NCI-H1930 (cell line): Measurements from ENCODE around the gene BTRC.
"Not testable (repeated sequence)": the region's sequence is repeated elsewhere in the genome, so short reads cannot be mapped to it uniquely, and the experiment has no call there.

Source experiments
- DNase-seq, 2 experiments: peaks; one replicate each; lab custom pipeline; 2025; lab: John Stamatoyannopoulos, UW

Gene BTRC

DNA sequence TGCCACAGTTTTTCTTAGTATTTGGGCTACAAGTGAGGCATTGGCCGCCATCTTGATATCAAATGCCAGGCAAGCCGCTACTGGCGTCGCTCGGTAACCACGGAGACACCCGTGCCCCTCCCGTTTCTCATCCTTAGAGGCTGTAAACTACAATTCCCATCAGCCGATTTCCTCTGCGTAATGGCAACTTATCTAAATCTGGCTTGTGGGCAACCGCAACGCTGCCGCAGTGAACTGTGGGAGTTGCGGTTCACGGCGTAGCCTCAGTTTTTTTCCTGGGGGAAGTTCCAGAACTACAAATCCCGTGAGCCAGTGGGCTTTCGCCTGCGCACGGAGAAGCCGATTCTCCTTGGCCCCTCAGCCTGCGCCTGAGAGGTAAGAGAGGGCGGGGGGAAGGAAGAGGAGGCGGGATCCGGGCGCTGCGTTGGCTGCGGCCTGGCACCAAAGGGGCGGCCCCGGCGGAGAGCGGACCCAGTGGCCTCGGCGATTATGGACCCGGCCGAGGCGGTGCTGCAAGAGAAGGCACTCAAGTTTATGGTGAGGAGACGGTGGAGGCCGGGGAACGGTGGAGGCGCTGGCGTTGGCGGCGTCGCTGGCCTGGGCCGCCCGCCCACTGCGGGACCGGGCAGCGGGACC is at the start of gene BTRC:
Gene BTRC (plus strand): TSS at position 474 of the 636 bp plus-strand sequence. CDS start 16 bp downstream, at position 490.
- peak; percentile 94 to 96 for DNase-seq

DNA sequence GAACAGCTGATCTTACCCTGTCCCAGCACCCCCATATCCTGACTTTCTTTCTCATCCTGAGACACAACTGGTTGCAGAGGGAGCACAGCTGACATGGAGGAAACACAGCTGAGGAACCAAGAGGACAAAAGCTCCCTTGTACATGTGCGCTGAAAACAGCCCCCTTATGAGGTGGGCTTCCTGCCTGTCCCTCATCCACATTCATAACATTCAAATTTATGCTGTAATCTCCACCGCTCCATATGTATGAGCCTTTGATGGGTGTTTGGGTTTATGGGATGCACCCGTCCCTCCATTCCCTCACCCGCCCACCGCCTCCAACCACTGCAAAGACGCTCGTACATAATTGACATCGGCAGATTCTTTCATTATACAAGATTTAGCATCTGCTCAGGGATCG is 49.6 kb upstream of the BTRC start:
- no peak for DNase-seq

DNA sequence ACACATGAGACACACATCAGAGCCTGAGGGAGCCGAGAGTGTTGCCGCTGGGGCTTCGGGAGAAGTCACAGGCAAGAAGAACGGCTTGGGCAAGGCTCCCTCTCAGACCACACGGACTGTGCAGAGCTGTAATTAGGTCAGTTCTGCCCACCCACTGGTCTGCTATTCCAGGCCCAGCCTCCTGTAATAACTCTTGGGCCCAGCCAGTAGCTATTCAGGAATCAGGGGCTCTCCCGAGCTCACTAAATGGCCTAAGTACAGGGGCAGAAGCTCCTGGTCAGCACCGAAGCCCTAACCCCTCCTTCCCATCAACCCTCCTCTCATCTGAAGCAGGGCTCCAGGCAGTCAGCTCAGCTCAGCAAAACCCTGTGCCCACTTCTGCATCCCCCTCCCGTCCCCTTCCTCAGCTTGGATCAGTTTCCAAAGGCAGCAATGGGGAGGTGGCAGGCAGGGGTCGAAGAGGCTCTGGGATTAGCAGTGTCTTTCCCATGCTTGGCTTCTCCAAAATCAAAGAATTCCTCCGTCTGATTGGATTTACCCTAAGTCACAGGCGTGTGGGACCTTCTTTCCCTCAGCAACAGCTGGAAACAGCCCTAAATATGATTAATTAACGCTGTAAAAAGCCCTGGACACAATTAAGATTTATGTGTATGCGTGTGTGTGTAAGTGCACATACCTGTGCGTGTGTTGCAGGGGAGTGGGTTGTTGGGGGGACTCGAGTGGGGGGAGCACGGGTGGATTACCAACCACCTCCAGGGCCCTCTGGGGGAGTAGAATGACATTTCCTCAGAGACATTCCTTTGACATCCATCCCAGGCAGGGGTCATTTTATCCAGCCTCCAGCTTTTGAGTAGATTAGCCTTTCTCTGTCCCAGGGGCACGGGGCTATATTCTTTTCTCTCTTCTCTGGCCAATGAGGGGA is 48.4 kb upstream of the BTRC start:
- DNase-seq, result no peak

DNA sequence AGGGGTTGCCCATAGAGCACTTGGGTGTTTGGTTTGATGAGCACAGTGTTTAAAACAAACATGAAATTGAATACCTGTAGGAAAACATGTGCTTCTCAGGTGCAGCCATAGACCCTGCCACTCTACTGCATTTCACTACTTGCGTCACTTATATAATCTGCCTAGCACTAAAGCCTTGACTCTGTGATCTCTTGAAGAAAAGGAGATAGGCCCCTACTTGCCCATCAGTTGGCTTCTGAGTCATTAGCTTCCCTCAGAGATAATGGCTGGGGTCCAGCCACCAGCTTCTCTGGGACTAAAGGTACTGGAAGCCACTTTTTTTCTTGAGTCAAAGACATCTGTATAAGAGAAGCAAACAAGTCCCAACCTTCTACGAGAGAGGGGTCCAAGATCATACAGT is 45.9 kb upstream of the BTRC start:
- DNase-seq, result no peak

DNA sequence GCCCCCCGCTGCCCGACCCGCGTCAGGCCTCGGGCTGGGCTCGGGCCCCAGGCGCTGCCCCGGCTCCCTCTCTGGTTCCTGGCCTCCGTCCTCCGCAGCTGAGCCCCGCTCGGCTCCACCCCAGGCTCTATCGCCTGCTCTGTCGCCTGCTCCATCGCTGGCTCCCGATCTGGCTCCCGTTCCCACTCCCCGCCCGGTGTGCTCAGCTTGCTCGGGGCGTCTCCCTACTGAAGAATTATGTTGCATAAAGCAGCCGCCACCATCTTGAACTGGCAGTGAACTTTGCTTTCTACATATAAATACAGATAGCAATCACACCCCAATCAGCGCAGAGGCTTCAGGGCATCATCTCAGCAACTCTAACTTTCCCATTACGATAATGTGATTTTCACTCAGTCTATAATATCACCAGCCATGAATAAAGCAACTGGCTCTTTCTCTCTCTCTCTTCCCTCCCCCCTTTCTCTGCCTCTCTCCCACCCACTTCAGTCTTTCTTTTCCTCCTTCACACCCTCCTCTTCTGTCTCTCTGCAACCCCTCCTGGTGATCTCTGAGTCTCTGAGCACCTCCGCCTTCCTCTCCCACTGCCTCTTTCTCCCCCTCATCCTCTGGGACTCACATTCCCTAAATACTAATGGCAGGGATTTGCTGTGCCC is 43.3 kb upstream of the BTRC start:
- no peak for DNase-seq

DNA sequence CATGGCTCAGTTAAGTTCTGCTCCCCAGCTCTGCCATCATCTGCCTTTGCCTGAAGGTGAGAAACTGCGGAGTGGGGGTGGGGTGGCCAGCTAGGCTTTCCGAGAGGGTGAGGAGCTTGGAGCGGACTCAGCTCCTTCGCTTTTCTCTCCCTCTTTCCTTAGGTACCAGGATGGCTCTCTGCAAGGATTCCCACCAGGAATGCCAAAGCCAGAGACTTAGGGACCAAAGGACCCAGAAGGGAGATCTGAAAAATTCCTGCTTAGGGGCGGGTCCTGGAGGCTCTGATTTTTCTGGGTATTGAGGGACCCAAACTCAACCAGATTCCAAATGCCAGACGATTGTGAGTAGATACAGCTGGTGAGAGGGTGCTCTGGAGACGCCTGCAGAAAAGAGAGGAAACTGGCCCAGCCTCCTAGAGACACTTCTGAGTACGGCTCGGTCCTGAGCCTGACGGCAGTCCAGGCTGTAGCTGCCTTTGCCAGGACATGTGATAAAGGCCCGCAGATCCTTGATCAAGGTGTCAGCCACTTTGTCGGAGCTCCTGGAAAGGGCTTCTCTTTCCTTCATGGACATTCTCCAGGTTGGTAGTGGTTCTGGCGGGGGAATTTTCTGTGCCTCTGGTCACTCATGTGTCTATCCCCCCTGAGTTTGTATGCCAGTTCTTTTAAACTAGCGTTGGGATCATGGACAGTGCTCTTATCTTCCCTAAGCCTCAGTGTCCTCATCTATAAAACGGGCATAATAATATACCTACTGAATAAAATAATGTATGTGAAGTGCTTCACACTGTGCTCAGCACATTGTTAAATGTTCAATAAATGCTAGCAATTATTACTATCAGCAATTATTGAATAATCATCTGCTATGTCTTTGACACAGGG is 42.5 kb upstream of the BTRC start:
- DNase-seq, result no peak

DNA sequence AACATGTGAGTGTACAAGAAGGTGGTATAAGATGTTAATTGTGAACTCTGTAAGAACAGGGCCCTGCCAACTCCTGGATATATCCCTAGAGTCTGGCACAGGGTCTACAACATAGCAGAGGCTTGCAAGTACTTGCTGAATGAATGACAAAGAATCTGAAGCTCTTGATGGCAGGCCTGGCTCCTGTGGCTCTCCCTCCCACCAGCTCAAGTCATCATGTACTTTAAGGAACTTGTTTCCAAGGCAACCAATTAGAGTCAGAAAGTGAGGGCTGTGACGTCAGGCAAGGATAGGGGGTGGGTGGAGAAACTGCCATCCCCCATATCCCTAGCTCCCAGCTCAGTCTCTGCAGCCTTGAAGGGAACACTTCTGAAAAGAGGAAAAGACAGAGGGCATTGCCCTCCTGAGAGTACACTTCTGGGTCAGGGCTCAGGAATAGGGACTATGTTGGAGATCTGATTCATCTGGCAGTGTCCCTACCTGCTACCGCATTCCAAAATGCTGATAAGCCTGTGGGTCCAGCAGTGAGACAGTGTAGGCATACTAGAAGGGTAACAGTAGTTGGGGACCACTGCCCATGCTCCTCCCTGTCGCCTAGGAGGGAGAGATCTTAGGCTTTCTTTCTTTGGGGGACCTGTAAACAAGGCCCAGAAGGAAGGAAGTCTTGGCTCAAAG is 34.6 kb upstream of the BTRC start:
- DNase-seq, result no peak

DNA sequence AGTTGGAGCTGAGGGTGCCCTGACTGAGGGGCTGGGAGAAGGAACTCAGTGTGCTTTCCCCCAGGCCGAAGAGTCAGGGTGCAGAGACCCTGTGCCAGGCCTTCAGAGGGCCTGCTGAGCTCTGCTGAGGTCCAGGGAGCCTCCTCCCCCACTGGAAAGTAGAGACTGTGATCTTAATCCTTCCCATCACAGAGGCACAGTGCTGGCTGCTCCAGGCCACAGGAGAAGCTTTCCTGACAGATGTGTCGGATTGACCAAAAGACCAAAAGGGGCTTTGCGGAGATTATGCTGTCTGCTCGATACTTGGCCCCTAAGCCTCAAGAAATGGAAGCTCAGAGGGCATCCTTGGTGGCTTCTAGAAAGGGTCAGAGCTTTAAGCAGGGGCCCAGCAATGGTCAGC is 32.9 kb upstream of the BTRC start:
- DNase-seq, result no peak

DNA sequence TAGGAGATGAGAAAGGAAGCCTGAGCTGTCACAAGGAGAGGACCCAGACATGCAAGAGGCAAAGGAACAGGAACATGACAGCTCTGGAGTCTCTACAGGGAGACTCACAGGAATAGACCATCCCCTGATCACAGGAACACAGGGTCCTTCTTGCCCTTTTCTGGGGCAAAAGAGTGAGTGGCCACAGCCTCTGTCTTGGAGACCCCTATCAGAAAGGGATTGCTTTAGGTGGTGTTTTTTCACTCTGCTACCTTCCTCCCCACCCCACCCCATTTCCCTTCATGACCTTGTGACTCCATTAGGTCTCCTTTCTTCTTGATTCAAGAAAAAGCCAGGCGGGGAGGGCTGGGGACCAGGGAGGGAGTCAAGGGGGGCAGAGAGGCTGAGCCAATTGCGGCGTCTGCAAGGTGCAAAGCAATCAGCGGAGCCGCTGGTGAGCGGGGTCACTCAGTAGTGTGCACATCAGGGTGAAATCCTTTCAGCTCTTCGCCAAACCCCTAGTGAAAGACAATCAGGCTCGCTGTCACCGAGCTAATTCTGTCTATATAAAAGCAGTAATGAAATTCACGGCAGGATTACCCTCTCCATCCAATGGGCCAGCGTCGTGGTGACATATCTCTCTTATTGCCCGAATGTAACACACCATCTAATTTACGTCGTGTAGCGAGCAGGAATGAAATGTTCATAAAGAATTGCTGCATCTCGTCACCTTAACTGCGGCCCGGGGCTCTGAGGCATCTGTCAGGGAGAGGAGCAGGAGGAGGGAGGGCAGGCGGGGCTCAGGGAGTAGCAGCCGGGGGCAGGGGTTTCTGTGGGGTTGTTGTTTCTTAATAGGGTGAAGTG is 31.5 kb upstream of the BTRC start:
- no peak for DNase-seq

DNA sequence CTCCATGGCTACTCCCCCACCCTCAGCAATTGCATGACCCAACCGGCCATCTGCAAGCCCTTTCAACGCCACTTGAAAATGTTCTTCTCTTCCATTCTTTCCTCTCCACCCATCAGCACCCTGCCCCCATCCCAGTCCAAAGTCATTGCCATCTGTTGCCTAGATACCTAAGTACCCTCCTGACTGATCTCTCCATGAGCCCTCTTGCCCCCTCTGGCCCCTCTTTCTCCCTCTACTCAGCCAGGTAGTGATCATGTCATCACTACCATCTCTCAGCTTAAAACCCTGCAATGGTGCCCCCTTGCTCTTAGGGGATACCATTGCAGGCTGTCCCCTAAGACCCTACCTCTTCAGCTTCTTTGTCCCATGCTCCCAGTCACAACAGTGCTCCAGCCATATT is 30.5 kb upstream of the BTRC start:
- no peak for DNase-seq

DNA sequence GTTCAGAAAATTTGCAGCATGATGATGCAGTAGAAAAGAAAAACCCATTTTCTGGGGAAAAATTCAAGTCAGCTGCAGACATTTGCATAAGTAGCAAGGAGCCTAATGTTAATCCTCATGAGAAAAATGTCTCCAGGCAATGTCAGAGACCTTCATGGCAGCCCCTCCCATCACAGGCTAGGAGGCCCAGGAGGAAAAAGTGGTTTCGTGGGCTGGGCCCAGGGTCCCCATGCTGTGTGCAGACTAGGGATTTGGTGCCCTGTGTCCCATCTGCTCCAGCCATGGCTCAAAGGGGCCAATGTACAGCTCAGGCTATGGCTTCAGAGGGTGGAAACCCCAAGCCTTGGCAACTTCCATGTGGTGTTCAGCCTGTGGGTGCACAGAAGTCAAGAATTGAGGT is 26.5 kb upstream of the BTRC start:
- not testable (repeated sequence) for DNase-seq

DNA sequence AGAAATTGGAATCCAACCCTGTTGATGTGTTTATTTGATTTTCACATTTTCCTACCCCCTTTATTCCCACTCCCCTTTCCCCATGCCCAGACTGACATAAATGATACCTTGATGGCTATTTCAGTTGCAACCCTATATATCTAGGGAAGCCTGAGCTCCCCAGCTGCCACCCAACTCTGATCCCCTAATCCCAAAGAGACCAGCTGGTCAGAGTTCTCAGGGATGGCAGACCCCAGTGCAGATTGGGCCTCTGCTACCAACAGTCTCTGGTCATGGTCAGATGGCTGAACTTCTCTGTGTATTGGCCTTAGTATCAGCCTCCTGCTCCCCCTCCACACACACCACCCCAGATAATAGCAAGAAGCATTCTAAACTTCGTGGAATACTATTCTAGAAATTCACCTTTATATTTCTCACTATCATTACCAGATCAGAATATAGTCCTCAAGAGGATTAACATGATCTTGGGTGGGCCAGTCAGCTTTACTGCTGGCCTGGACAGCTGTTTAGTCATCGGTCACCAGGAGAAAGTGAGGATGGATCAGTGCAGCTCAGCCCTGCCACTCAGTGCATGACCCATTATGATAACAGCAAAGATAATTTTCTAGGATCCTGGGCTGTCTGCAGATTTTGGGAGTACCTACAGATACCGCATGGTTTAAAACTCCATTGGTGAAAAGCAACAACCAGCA is 24.5 kb upstream of the BTRC start:
- no peak for DNase-seq

DNA sequence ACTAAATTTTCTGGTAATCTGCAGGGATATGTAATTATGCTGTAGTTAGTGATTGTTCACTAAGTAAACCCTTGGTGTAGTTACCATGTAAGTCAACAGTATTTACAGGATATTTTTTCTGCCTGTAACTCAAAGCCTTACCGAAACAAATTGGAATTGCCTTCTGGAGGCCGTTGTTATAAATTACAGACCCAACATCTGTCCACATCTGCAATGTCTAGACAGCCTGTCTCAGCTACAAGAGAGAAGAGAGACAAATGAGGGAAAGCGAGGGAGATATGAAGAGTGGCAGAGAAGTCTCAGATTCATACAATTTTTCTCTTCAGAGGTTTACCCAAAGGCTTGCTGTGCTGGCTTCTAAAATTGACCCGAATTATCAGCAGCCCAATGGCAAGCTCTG is 23.7 kb upstream of the BTRC start:
- DNase-seq, result no peak

DNA sequence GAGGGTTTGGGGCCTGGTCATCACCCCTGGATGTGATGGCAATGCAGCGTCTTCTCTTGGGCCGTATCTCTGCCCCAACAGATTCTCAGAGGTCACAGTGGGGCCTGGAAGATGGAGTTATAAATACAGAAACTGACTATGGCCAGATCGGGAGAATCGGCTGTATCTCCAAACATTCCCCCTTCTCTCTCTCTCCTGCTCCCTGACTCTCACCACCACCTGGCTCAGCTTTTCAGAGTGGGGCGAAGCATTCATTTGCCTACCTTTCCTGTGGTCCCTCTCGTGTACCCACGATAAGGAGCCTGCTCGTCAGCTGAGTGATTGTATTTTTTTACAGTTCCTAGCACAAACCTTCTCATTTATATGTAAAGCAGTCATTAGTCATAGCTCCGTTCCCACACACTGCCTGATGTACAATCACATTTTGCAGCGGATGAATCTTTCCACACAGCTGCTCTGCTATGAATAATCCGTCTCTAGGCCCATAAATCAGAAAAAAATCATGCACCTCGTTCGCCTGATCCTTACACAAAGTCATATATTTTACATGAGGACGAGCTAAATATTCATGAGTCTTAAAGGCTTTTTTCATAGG is 23.2 kb upstream of the BTRC start:
- no peak for DNase-seq

DNA sequence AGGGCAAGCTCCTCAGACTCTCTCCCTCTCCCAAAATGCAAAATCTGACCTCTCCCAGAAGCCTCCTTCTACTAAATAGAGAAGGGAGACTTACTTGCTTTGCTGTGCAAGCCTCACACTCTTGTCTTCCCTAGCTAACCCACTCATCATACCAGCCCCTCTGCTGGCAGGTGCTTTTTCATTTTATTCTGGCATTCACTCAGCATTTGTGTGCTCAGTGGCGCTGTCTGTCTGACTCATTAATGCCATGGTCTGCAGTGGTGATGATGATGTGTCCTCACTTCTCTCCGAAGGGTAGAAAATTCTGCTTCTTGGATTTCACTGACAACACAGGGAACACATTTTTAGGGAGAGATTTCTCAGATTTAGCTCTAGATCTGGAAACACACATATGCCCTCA is 22.0 kb upstream of the BTRC start:
- DNase-seq, result no peak

DNA sequence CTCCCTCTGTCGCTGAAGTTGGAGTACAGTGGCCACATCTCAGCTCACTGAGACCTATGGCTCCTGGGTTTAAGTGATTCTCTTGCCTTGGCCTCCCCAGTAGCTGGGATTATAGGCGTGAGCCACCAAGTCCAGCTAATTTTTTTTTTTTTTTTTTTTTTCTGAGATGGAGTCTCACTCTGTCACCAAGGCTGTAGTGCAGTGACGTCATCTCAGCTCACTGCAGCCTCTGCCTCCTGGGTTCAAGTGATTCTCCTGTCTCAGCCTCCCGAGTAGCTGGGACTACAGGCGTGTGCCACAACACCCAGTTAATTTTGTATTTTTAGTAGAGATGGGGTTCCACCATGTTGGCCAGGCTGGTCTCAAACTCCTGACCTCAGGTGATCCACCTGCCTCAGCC is 19.7 kb upstream of the BTRC start:
- DNase-seq, result not testable (repeated sequence)

DNA sequence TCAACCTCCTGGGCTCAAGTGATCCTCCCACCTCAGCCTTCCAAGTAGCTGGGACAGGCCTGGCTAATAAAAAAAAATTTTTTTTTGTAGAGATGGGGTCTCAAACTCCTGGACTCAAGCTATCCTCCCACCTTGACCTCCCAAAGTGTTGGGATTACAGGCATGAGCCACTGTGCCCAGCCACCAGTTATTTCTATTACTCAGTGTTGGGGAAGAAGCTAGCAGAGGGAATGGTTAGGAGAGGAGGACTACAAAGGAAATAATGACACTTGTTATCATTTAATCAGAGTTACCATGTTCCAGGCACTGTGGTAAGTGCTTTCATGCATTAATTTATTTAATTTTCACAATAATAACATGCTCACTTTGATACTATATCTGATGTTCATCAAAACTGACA is 17.6 kb upstream of the BTRC start:
- no peak for DNase-seq

DNA sequence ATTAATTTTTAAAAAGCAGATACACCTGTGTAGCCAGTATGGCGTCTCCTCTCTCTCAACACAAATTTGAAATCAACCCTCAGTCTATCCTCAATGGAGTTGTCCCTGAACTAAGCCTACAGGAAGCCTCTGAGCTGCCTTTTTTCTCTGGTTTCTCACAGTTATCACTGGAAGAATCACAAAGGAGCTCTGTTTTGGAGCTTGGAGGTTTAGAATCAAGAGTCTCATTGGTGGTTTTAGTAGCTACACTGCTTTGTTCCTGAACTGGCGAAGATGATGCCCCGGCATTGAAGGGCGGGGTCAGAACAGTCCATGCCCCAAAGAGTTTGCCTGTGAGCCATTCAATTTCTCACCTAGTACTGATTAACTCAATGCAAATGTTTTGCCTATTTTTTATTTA is 16.1 kb upstream of the BTRC start:
- DNase-seq, result no peak

DNA sequence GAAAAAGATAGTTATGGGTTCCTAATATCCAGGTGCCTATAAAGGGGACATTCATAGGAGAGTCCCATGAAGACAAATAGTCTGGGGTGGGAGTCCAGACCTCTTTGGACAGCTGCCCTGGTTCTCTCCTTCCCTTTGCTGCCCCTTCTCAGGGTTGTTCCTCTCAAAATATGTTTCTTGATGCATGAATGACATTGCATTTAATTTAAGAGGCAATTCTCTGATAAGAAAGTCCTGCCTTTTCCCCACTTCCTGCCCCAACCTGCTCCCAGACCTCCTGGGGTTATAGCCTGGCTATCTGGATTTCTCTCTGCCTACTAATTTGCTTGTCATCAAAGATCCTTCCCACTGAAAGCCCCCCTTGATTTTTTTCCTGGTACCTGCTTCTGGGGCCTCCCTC is 12.5 kb upstream of the BTRC start:
- DNase-seq, result no peak
